GM12801 (cell line): ENCODE results near the gene C2CD4C.

Experiments
- CTCF ChIP-seq: IDR thresholded peaks from one replicate; pipeline ENCODE4 v1.5.1; 2011; ENCODE audit warnings: control low read depth; ENCODE audit not compliant: insufficient read length; ENCODE audit errors: extremely low read depth

The C2CD4C gene

GRCh38 chr19:401866-402511 is 7.0 kb downstream of the C2CD4C start:
- TF ChIP-seq CTCF: no peak

GRCh38 chr19:400976-401865 is 7.7 kb downstream of the C2CD4C start:
- no peak for TF ChIP-seq CTCF

- TF ChIP-seq CTCF: no peak
These were observed 9.6 kb downstream of the C2CD4C start for GRCh38 chr19:399370-399769.

- TF ChIP-seq CTCF: no peak
These were observed 10.2 kb downstream of the C2CD4C start for GRCh38 chr19:398719-399118.

- no peak for TF ChIP-seq CTCF
These were observed 10.8 kb downstream of the C2CD4C start for GRCh38 chr19:397941-398706.

GRCh38 chr19:397321-397720 is 11.6 kb downstream of the C2CD4C start:
- TF ChIP-seq CTCF: no peak

GRCh38 chr19:395467-395866 is 13.5 kb downstream of the C2CD4C start:
- TF ChIP-seq CTCF: no peak
